AG08395 (cell line): ENCODE measurements around the gene SERPINB13.

Experiments used
- DNase-seq: peaks from one replicate; pipeline ENCODE4 v3.0.0; 2012; ENCODE audit warnings: mixed read lengths, low spot score

The SERPINB13 gene

GRCh38 chr18:63648241-63648640 lies 61.1 kb downstream of the SERPINB13 start:
- no peak for DNase-seq
